GM12878 (cell line): ENCODE data around the gene OR10H1. TPM values are rescaled to one million over a fixed set of nuclear protein-coding genes. Genes with fewer than 3 reads are reported as not detected.

Source experiments
- ATAC-seq: fragments of 200-7000 bp; cut with Tn5 transposase; 3 replicates; pipeline ENCODE4 v1.9.1; 2020; ENCODE audit warnings: mild to moderate bottlenecking, moderate library complexity
- BruUV-seq: library from RNA; stranded (reverse); fragments of 400-500 nt; replicated peaks from 2 replicates; lab custom pipeline; 2021; lab: Mats Ljungman, UMichigan
- CTCF ChIA-PET: fragments of 300-600 bp; sonication (Branson Sonifier 250); formaldehyde crosslinking; extraction: SDS; loops from one replicate; lab custom pipeline; 2021; ENCODE audit warnings: inconsistent platforms; lab: Yijun Ruan, JAX
- POLR2A ChIA-PET: fragments of 350-600 bp; formaldehyde crosslinking; extraction: SDS; loops from one replicate; lab custom pipeline; 2021; ENCODE audit warnings: inconsistent platforms; lab: Charles Lee
- RAD21 ChIA-PET: fragments of 300-600 bp; sonication (Branson Sonifier 250); formaldehyde crosslinking; loops from one replicate; lab custom pipeline; 2023; ENCODE audit warnings: antibody characterized with exemption; ENCODE audit not compliant: unreplicated experiment; lab: Charles Lee
- SMC1A ChIA-PET: fragments of 300-600 bp; sonication (Branson Sonifier 250); formaldehyde crosslinking; loops from one replicate; lab custom pipeline; 2023; ENCODE audit not compliant: unreplicated experiment, uncharacterized antibody; lab: Charles Lee
- DNase-seq: peaks from one replicate; pipeline ENCODE4 v3.0.0-alpha.2; 2011; ENCODE audit warnings: low read depth, low spot score
- FAIRE-seq: peaks from 3 replicates; lab custom pipeline; 2011; peaks lifted over from hg19 to GRCh38; lab: Jason Lieb, UNC
- H2AFZ ChIP-seq: 2 replicates; pipeline ENCODE4 v1.6.0; 2011; ENCODE audit warnings: low read depth, low read length, control low read depth; ENCODE audit not compliant: control insufficient read depth
- H3K27ac ChIP-seq: 2 replicates; pipeline ENCODE4 v1.5.1; 2011; ENCODE audit warnings: control low read depth; ENCODE audit not compliant: control insufficient read depth, insufficient read depth
- H3K27me3 ChIP-seq, 2 experiments: replicated peaks in 1 of 2; 2 replicates each; pipeline versions ENCODE4 v1.6.0 to v1.6.1; 2011; ENCODE audit warnings: low read length in 1 of 2; ENCODE audit not compliant: control insufficient read depth in 2 of 2, insufficient read depth in 2 of 2
- H3K36me3 ChIP-seq, 2 experiments: 2 replicates each; pipeline ENCODE4 v1.5.1; 2011; ENCODE audit warnings: low read length in 1 of 2; ENCODE audit not compliant: control insufficient read depth in 2 of 2, insufficient read depth in 2 of 2
- H3K4me1 ChIP-seq: 2 replicates; pipeline ENCODE4 v1.6.1; 2011; ENCODE audit warnings: mild to moderate bottlenecking, low read length, moderate library complexity, mixed read lengths; ENCODE audit not compliant: control insufficient read depth, insufficient read depth
- H3K4me2 ChIP-seq: 2 replicates; pipeline ENCODE4 v1.6.0; 2011; ENCODE audit warnings: control low read depth; ENCODE audit not compliant: control insufficient read depth, insufficient read depth
- H3K4me3 ChIP-seq: fragments of 200-600 bp; sonication (generic); 2 replicates; pipeline ENCODE4 v1.5.1; 2016
- H3K79me2 ChIP-seq: 2 replicates; pipeline ENCODE4 v1.6.0; 2011; ENCODE audit warnings: low read length; ENCODE audit not compliant: control insufficient read depth, insufficient read depth
- H3K9ac ChIP-seq: 2 replicates; pipeline ENCODE4 v1.8.0; 2011; ENCODE audit warnings: low read length, control low read depth, mixed read lengths; ENCODE audit not compliant: control insufficient read depth, insufficient read depth
- H3K9me3 ChIP-seq: replicated peaks from 3 replicates; pipeline ENCODE4 v1.5.1; 2011; ENCODE audit warnings: mild to moderate bottlenecking, low read length; ENCODE audit not compliant: control insufficient read depth, insufficient read depth
- H4K20me1 ChIP-seq: 2 replicates; pipeline ENCODE4 v1.6.0; 2011; ENCODE audit not compliant: control insufficient read depth, insufficient read depth
- CBX3 ChIP-seq: fragments of 200-600 bp; sonication (generic); IDR thresholded peaks from 2 replicates; pipeline ENCODE4 v1.6.1; 2016; ENCODE audit warnings: low read depth, borderline replicate concordance
- CREB1 ChIP-seq: IDR thresholded peaks from 2 replicates; pipeline ENCODE4 v1.6.1; 2012; ENCODE audit warnings: low read depth, mild to moderate bottlenecking, inconsistent platforms
- CTCF ChIP-seq, 3 experiments: IDR thresholded peaks in 2 of 3; conservative IDR thresholded peaks in 1 of 3; 2 replicates each; pipeline ENCODE4 v1.5.1; 2011; ENCODE audit warnings: low read depth in 3 of 3, low read length in 3 of 3, mild to moderate bottlenecking in 3 of 3, control low read depth in 2 of 3, moderate library complexity in 2 of 3, inconsistent platforms in 1 of 3, mixed read lengths in 1 of 3; ENCODE audit not compliant: control insufficient read depth in 2 of 3, insufficient read depth in 1 of 3; ENCODE audit errors: extremely low read depth in 1 of 3
- E2F4 ChIP-seq: IDR thresholded peaks from 2 replicates; pipeline ENCODE4 v1.6.1; 2012; ENCODE audit warnings: low read depth, low read length, improper control_type of control experiment
- EED ChIP-seq: sonication (generic); IDR thresholded peaks from 2 replicates; pipeline ENCODE4 v1.6.1; 2016; ENCODE audit warnings: antibody characterized with exemption, low read depth
- ESRRA ChIP-seq: IDR thresholded peaks from 2 replicates; pipeline ENCODE4 v1.6.1; 2012; ENCODE audit warnings: mild to moderate bottlenecking, low read length, improper control_type of control experiment
- FOXM1 ChIP-seq: IDR thresholded peaks from 2 replicates; pipeline ENCODE4 v1.6.1; 2012; ENCODE audit warnings: low read depth, mild to moderate bottlenecking, inconsistent platforms, low read length, moderate library complexity
- IRF5 ChIP-seq: fragments of 450-650 bp; IDR thresholded peaks from 2 replicates; pipeline ENCODE4 v1.6.1; 2017; ENCODE audit warnings: borderline replicate concordance
- JUND ChIP-seq: IDR thresholded peaks from 2 replicates; pipeline ENCODE4 v1.6.1; 2012; ENCODE audit warnings: low read depth, mild to moderate bottlenecking, low read length, improper control_type of control experiment, moderate library complexity
- NR2C2 ChIP-seq: IDR thresholded peaks from 2 replicates; pipeline ENCODE4 v1.6.1; 2011; ENCODE audit warnings: borderline replicate concordance, low read depth; ENCODE audit not compliant: control insufficient read depth, insufficient read length
- PAX5 ChIP-seq: IDR thresholded peaks from 2 replicates; pipeline ENCODE4 v1.6.1; 2011; ENCODE audit warnings: low read depth, low read length, borderline replicate concordance
- RAD21 ChIP-seq: IDR thresholded peaks from 2 replicates; pipeline ENCODE4 v1.6.1; 2011; ENCODE audit warnings: mild to moderate bottlenecking, low read depth, low read length, moderate library complexity; ENCODE audit not compliant: insufficient read depth
- SIX5 ChIP-seq: IDR thresholded peaks from 2 replicates; pipeline ENCODE4 v1.6.1; 2011; ENCODE audit warnings: mild to moderate bottlenecking, low read depth, low read length, moderate library complexity; ENCODE audit not compliant: severe bottlenecking
- SMC3 ChIP-seq: IDR thresholded peaks from 2 replicates; pipeline ENCODE4 v1.6.1; 2011; ENCODE audit warnings: low read length, improper control_type of control experiment, borderline replicate concordance
- USF1 ChIP-seq: IDR thresholded peaks from 2 replicates; pipeline ENCODE4 v1.6.1; 2011; ENCODE audit warnings: borderline replicate concordance, low read depth, mild to moderate bottlenecking, moderate library complexity, mixed read lengths, low read length; ENCODE audit not compliant: insufficient read depth; ENCODE audit errors: extremely low read length
- YBX1 ChIP-seq: fragments of 450-650 bp; IDR thresholded peaks from 2 replicates; pipeline ENCODE4 v1.6.1; 2016; ENCODE audit warnings: antibody characterized with exemption
- WGBS: methylation state at CpG from one replicate; pipeline ENCODE4 v1.1.6; 2016; ENCODE audit warnings: low lambda C conversion rate; ENCODE audit not compliant: insufficient replicate concordance, insufficient coverage; ENCODE audit errors: missing lambda C conversion rate; 5-methylcytosine and 5-hydroxymethylcytosine counted together
- in situ Hi-C: fragments of 300-500 bp; cut with MboI; formaldehyde crosslinking; loops from 9 replicates; pipeline ENCODE4 v1.14.3; 2018; ENCODE audit warnings: mixed read lengths
- intact Hi-C: fragments of 100-400 bp; cut with micrococcal nuclease; formaldehyde crosslinking; loops from one replicate; pipeline ENCODE4 v1.14.2; 2022; ENCODE audit not compliant: unreplicated experiment
- polyA plus RNA-seq, 11 experiments: library from polyadenylated mRNA; depleted of rRNA in 4 of 11; unstranded in 6 of 11; stranded (reverse) in 5 of 11; fragments of >200 nt; fragmentation: Nextera tagmentation in 4 of 11; fragmentation: Illumina TruSeq in 1 of 11; extraction: Ambion mirVana in 4 of 11; extraction: Trizol in 1 of 11; gene quantifications; 1 replicate in 1 of 11; 2 replicates in 10 of 11; pipeline versions ENCODE4 v1.2.1 to v1.2.3, GENCODE V29; 2011 to 2016; ENCODE audit warnings: inconsistent platforms in 2 of 11, missing spikeins in 2 of 11, low read depth in 1 of 11
- total RNA-seq, 4 experiments: library from RNA; depleted of rRNA in 3 of 4; stranded (reverse); fragments of >200 nt in 3 of 4; fragmentation: Illumina TruSeq in 1 of 4; extraction: Trizol in 1 of 4; gene quantifications; 2 replicates each; pipeline versions ENCODE4 v1.2.1 to v1.2.3, GENCODE V29; 2013 to 2021

Gene OR10H1
- total and polyA plus RNA-seq, 10 of the 15 experiments (the other 5 are each of a cell fraction or from before 2014, with no cell fraction given), result not detected

GRCh38 chr19:15812060-15812722 is 3.3 kb downstream of the OR10H1 start:
- BruUV-seq, result no TSS peak
- WGBS, result 0% methylated on average over 6 of the region's 6 CpGs
- H3K79me2 ChIP-seq, result no peaks in the 10 kb centered on the region
- no peaks in the 10 kb centered on the region; a peak in 1 of 4 replicates for H3K27me3 ChIP-seq
- H3K4me2 ChIP-seq, result no peak overlapping the region
- no peaks in the 10 kb centered on the region for H3K36me3 ChIP-seq
- CTCF ChIA-PET, result interaction anchor here (0.7 kb wide), 1 partner anchor 229 kb away, joined by 3 read pairs; no protein-coding TSS in a partner anchor
- no peak overlapping the region for H3K4me3 ChIP-seq
- FAIRE-seq (no peak), ATAC-seq (no peak), DNase-seq (no peak)
- H4K20me1 ChIP-seq, result no peaks in the 10 kb centered on the region
- RAD21 ChIA-PET, result no interaction called here
- no peak overlapping the region for H3K27ac ChIP-seq
- in situ Hi-C loops (no loop called here), intact Hi-C loops (no loop called here)
- H2AFZ ChIP-seq, result no peak overlapping the region
- H3K9me3 ChIP-seq, result no peaks in the 10 kb centered on the region
- H3K4me1 ChIP-seq, result no peaks in the 10 kb centered on the region
- no peak overlapping the region for H3K9ac ChIP-seq
- SMC1A ChIA-PET, result no interaction called here
- POLR2A ChIA-PET, result interaction anchor here (0.6 kb wide), 1 partner anchor 1348 kb away, joined by 5 read pairs; no protein-coding TSS in a partner anchor
- no peak for TF ChIP-seq ESRRA
- 0 out of 2 replicates have a peak, but pooled peaks have one; percentile 8 for TF ChIP-seq RAD21
- no peak for TF ChIP-seq SIX5
- no peak for TF ChIP-seq YBX1
- TF ChIP-seq PAX5, result no peak
- TF ChIP-seq IRF5, result no peak
- no peak for TF ChIP-seq EED
- 0 out of 6 replicates have a peak, but pooled peaks of 1 of the 3 experiments have one; percentile 6 for TF ChIP-seq CTCF (IDR thresholded peaks at IDR 0.05 in 2 of 3, conservative IDR thresholded peaks at IDR 0.05 in 1 of 3; ENCODE audit: control insufficient read depth in 2 of 3, extremely low read depth in 1 of 3, insufficient read depth in 1 of 3, low read depth in 3 of 3, low read length in 3 of 3)
- TF ChIP-seq NR2C2, result no peak
- no peak for TF ChIP-seq JUND
- TF ChIP-seq FOXM1, result no peak
- no peak for TF ChIP-seq CREB1
- no peak for TF ChIP-seq USF1
- TF ChIP-seq E2F4, result no peak
- no peak for TF ChIP-seq SMC3
- no peak for TF ChIP-seq CBX3
